PC-3 (cell line): ENCODE results near the gene ACTR6. TPM values are rescaled to one million over a fixed set of nuclear protein-coding genes. Genes with fewer than 3 reads are reported as not detected.

Source experiments
- ATAC-seq: fragments of 200-7000 bp; cut with Tn5 transposase; 2 replicates; pipeline ENCODE4 v1.9.1; 2020; ENCODE audit warnings: mild to moderate bottlenecking, moderate library complexity
- BruUV-seq: library from RNA; stranded (reverse); fragments of 400-500 nt; replicated peaks from 2 replicates; lab custom pipeline; 2021; lab: Mats Ljungman, UMichigan
- CTCF ChIA-PET: fragments of 300-600 bp; sonication (Branson Sonifier 250); formaldehyde crosslinking; loops from one replicate; lab custom pipeline; 2022; ENCODE audit warnings: antibody characterized with exemption; lab: Charles Lee
- POLR2A ChIA-PET: fragments of 300-600 bp; sonication (Branson Sonifier 250); formaldehyde crosslinking; loops from one replicate; lab custom pipeline; 2022; ENCODE audit warnings: antibody characterized with exemption; ENCODE audit not compliant: unreplicated experiment; lab: Charles Lee
- DNase-seq: peaks from one replicate; pipeline ENCODE4 v3.0.0-alpha.2; 2015
- H2AFZ ChIP-seq: fragments of 300-600 bp; sonication (generic); 2 replicates; pipeline ENCODE4 v1.6.0; 2016; ENCODE audit warnings: antibody characterized with exemption, low read length
- H3F3A ChIP-seq: fragments of 300-600 bp; sonication (generic); one replicate; pipeline ENCODE4 v1.6.0; 2017; ENCODE audit warnings: antibody characterized with exemption, low read length, control low read depth, mild to moderate bottlenecking; ENCODE audit not compliant: unreplicated experiment
- H3K27ac ChIP-seq: fragments of 300-600 bp; sonication (generic); 2 replicates; pipeline ENCODE4 v1.5.1; 2016; ENCODE audit warnings: mild to moderate bottlenecking, low read length
- H3K27me3 ChIP-seq: fragments of 300-600 bp; sonication (generic); 2 replicates; pipeline ENCODE4 v1.6.1; 2016; ENCODE audit warnings: low read length, mixed read lengths
- H3K36me3 ChIP-seq: fragments of 300-600 bp; sonication (generic); 2 replicates; pipeline ENCODE4 v1.6.1; 2016; ENCODE audit warnings: low read depth, mixed run types, low read length, mixed read lengths
- H3K4me1 ChIP-seq: fragments of 300-600 bp; sonication (generic); 2 replicates; pipeline ENCODE4 v1.5.1; 2016; ENCODE audit warnings: low read length; ENCODE audit not compliant: insufficient read depth
- H3K4me2 ChIP-seq: fragments of 300-600 bp; sonication (generic); 2 replicates; pipeline ENCODE4 v1.6.0; 2016; ENCODE audit warnings: low read length
- H3K4me3 ChIP-seq: fragments of 300-600 bp; sonication (generic); 2 replicates; pipeline ENCODE4 v1.5.1; 2016; ENCODE audit warnings: mild to moderate bottlenecking, low read length, mixed read lengths
- H3K79me2 ChIP-seq: fragments of 300-600 bp; sonication (generic); 2 replicates; pipeline ENCODE4 v1.6.1; 2017; ENCODE audit warnings: low read length, mixed read lengths
- H3K9ac ChIP-seq: fragments of 300-600 bp; sonication (generic); 2 replicates; pipeline ENCODE4 v1.6.0; 2016; ENCODE audit warnings: mild to moderate bottlenecking, low read length
- H3K9me2 ChIP-seq: fragments of 300-600 bp; sonication (generic); replicated peaks from 2 replicates; pipeline ENCODE4 v1.6.1; 2016; ENCODE audit warnings: mixed run types, low read length, mixed read lengths
- H3K9me3 ChIP-seq: fragments of 300-600 bp; sonication (generic); 2 replicates; pipeline ENCODE4 v1.6.1; 2016; ENCODE audit warnings: low read length, mixed read lengths
- H4K20me1 ChIP-seq: fragments of 300-600 bp; sonication (generic); 2 replicates; pipeline ENCODE4 v1.6.1; 2016; ENCODE audit warnings: low read length, mixed read lengths
- EZH2 ChIP-seq: fragments of 300-600 bp; sonication (generic); IDR thresholded peaks from one replicate; pipeline ENCODE4 v1.6.1; 2017; ENCODE audit warnings: antibody characterized with exemption, mild to moderate bottlenecking, low read length; ENCODE audit not compliant: unreplicated experiment
- EZH2phosphoT487 ChIP-seq: fragments of 300-600 bp; sonication (generic); IDR thresholded peaks from 2 replicates; pipeline ENCODE4 v1.6.1; 2018; ENCODE audit warnings: mild to moderate bottlenecking, antibody characterized with exemption, low read length, borderline replicate concordance
- intact Hi-C: fragments of 100-400 bp; cut with micrococcal nuclease; formaldehyde crosslinking; loops from 2 replicates; pipeline ENCODE4 v1.9.0; 2023
- total RNA-seq: library from RNA; depleted of rRNA; stranded (reverse); fragments of >200 nt; gene quantifications from 2 replicates; pipeline ENCODE4 v1.2.3, GENCODE V29; 2014
- TF ChIP-seq, protein P1 (sequence below): fragments of 300-600 bp; sonication (generic); conservative IDR thresholded peaks from 2 replicates; pipeline ENCODE4 v1.5.1; 2017; ENCODE audit warnings: antibody characterized with exemption, low read depth, mild to moderate bottlenecking, low read length

ACTR6 gene
- total RNA-seq, 1 experiment from 2014 or later, result 21.2 TPM

DNA sequence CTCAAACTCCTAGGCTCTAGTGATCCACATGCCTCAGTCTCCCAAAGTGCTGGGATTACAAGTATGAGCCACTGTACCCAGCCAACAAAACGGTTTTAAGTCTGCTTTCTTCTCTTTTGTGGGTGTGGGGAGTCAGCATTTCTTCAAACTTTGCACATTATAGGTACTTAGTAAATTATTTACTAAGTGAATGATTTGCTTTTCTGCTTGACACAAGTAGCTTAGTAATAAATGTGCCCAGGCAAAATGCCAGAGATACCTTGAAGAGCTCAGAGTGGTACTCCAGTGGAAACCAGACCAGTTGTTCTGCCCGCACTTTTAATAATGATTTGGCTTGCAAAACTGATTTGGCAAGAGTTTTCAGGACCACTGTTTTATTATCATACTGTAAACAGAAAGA is 51.3 kb downstream of the ACTR6 start:
- Histone ChIP-seq H4K20me1 (no peaks in the 10 kb centered on the region), H3K79me2 (no peaks in the 10 kb centered on the region), H3K9me3 (no peaks in the 10 kb centered on the region), H3K36me3 (no peaks in the 10 kb centered on the region), H3K4me2 (no peak overlapping the region), H3K9me2 (no peaks in the 10 kb centered on the region), H3K9ac (no peak overlapping the region), H3K4me3 (no peak overlapping the region), H3K4me1 (0 out of 2 replicates have a peak, but pooled peaks cover 4% of the 10 kb centered on the region), H3F3A (no peaks in the 10 kb centered on the region), H3K27ac (no peak overlapping the region), H2AFZ (no peak overlapping the region), H3K27me3 (no peaks in the 10 kb centered on the region)
- ChIA-PET POLR2A (no interaction called here), CTCF (no interaction called here)
- peak; percentile 52 for DNase-seq
- intact Hi-C loops, result no loop called here
- no TSS peak for BruUV-seq
- TF ChIP-seq EZH2 (no peak), EZH2phosphoT487 (no peak)
- TF ChIP-seq, protein P1, sequence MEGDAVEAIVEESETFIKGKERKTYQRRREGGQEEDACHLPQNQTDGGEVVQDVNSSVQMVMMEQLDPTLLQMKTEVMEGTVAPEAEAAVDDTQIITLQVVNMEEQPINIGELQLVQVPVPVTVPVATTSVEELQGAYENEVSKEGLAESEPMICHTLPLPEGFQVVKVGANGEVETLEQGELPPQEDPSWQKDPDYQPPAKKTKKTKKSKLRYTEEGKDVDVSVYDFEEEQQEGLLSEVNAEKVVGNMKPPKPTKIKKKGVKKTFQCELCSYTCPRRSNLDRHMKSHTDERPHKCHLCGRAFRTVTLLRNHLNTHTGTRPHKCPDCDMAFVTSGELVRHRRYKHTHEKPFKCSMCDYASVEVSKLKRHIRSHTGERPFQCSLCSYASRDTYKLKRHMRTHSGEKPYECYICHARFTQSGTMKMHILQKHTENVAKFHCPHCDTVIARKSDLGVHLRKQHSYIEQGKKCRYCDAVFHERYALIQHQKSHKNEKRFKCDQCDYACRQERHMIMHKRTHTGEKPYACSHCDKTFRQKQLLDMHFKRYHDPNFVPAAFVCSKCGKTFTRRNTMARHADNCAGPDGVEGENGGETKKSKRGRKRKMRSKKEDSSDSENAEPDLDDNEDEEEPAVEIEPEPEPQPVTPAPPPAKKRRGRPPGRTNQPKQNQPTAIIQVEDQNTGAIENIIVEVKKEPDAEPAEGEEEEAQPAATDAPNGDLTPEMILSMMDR, result no peak
- ATAC-seq, result peak; percentile 40

DNA sequence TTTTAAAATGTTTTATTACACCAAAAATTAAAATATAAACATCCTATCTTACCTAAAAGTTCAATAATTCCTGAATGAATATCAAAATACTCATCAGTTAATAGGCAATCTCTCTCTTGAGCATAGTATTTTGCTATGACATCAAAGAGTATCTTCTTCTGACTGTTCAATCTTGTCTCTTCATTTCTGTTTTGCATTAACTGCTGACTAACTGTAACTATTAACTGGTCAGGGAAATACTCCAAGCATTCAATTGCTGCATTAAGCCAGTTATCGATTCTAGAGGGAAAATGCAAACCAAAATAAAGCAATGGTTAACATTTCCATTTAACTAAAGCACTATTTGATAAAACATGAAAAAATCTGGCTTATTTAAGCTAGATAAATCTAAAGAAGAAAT is 52.8 kb downstream of the ACTR6 start:
- Histone ChIP-seq H3K36me3 (no peaks in the 10 kb centered on the region), H3K9ac (no peak overlapping the region), H4K20me1 (no peaks in the 10 kb centered on the region), H3K79me2 (no peaks in the 10 kb centered on the region), H2AFZ (no peak overlapping the region), H3K27ac (no peak overlapping the region), H3K9me3 (no peaks in the 10 kb centered on the region), H3K4me2 (no peak overlapping the region), H3K27me3 (no peaks in the 10 kb centered on the region), H3K4me1 (0 out of 2 replicates have a peak, but pooled peaks cover 4% of the 10 kb centered on the region), H3K9me2 (no peaks in the 10 kb centered on the region), H3K4me3 (no peak overlapping the region), H3F3A (no peaks in the 10 kb centered on the region)
- ChIA-PET CTCF (no interaction called here), POLR2A (no interaction called here)
- TF ChIP-seq EZH2 (no peak), EZH2phosphoT487 (no peak)
- TF ChIP-seq, protein P1, result no peak
- DNase-seq, result no peak
- BruUV-seq, result no TSS peak
- no peak for ATAC-seq
- intact Hi-C loops, result no loop called here

GRCh38 chr12:100254876-100255275 is 54.3 kb downstream of the ACTR6 start:
- POLR2A ChIA-PET, result no interaction called here
- Histone ChIP-seq H3K4me2 (no peak overlapping the region), H3K9me2 (no peaks in the 10 kb centered on the region), H3K27me3 (no peaks in the 10 kb centered on the region), H3F3A (no peaks in the 10 kb centered on the region), H3K9me3 (no peaks in the 10 kb centered on the region), H4K20me1 (no peaks in the 10 kb centered on the region), H3K79me2 (no peaks in the 10 kb centered on the region), H3K9ac (no peak overlapping the region), H2AFZ (no peak overlapping the region), H3K27ac (no peak overlapping the region), H3K4me1 (0 out of 2 replicates have a peak, but pooled peaks cover 4% of the 10 kb centered on the region), H3K4me3 (no peak overlapping the region), H3K36me3 (no peaks in the 10 kb centered on the region)
- intact Hi-C loops, result no loop called here
- TF ChIP-seq EZH2, result no peak
- TF ChIP-seq EZH2phosphoT487, result no peak
- TF ChIP-seq, protein P1, result no peak
- BruUV-seq, result no TSS peak
- CTCF ChIA-PET, result no interaction called here
- ATAC-seq, result no peak
- no peak for DNase-seq
